ENCODE measurements around the gene OR1D5.

- TF ChIP-seq EZH2 (IDR thresholded peaks at IDR 0.05; ENCODE audit: insufficient read depth, low read length): no peak
- TF ChIP-seq CTCF (IDR thresholded peaks at IDR 0.05; ENCODE audit: insufficient read depth, low read depth, low read length): no peak
These were observed 36.3 kb downstream of the OR1D5 start for GRCh38 chr17:3026856-3027751.
